Tibial nerve (tissue), 4 donors: ENCODE results near the gene ZNF358.

Source experiments
- EP300 ChIP-seq, 2 donors: sonication (generic); formaldehyde crosslinking; IDR thresholded peaks; one replicate each; pipeline ENCODE4 v1.6.1; 2017; ENCODE audit warnings: antibody characterized with exemption in 2 of 2, mild to moderate bottlenecking in 1 of 2
- POLR2A ChIP-seq, 2 donors: fragments of 450-650 bp; IDR thresholded peaks; one replicate each; pipeline ENCODE4 v1.6.1; 2017; ENCODE audit warnings: antibody characterized with exemption in 2 of 2, mild to moderate bottlenecking in 2 of 2, moderate library complexity in 2 of 2
- TF ChIP-seq, protein P1 (sequence below), 5 experiments: fragments of 200-600 bp in 3 of 5; fragments of 450-650 bp in 2 of 5; sonication (generic) in 3 of 5; IDR thresholded peaks; one replicate each; pipeline ENCODE4 v1.5.1; 2016 to 2019; ENCODE audit warnings: antibody characterized with exemption in 5 of 5, mild to moderate bottlenecking in 3 of 5, moderate library complexity in 2 of 5

- TF ChIP-seq, protein P1, sequence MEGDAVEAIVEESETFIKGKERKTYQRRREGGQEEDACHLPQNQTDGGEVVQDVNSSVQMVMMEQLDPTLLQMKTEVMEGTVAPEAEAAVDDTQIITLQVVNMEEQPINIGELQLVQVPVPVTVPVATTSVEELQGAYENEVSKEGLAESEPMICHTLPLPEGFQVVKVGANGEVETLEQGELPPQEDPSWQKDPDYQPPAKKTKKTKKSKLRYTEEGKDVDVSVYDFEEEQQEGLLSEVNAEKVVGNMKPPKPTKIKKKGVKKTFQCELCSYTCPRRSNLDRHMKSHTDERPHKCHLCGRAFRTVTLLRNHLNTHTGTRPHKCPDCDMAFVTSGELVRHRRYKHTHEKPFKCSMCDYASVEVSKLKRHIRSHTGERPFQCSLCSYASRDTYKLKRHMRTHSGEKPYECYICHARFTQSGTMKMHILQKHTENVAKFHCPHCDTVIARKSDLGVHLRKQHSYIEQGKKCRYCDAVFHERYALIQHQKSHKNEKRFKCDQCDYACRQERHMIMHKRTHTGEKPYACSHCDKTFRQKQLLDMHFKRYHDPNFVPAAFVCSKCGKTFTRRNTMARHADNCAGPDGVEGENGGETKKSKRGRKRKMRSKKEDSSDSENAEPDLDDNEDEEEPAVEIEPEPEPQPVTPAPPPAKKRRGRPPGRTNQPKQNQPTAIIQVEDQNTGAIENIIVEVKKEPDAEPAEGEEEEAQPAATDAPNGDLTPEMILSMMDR (IDR thresholded peaks at IDR 0.05), result peak in 2 of 5 experiments; percentile 5 to 16
- no peak for TF ChIP-seq POLR2A (IDR thresholded peaks at IDR 0.05)
- no peak for TF ChIP-seq EP300 (IDR thresholded peaks at IDR 0.05)
These were observed 18.7 kb downstream of the ZNF358 start for GRCh38 chr19:7534531-7535046.
